RWPE2 (cell line): ENCODE data around the gene GOSR2.

Experiments used
- ATAC-seq: fragments of 200-7000 bp; cut with Tn5 transposase; 3 replicates; pipeline ENCODE4 v1.9.1; 2021; ENCODE audit warnings: low read depth
- DNase-seq: peaks from one replicate; pipeline ENCODE4 v3.0.0-alpha.2; 2020; ENCODE audit warnings: low spot score
- H3K27ac ChIP-seq: fragments of 450-650 bp; 2 replicates; pipeline ENCODE4 v1.5.1; 2017; ENCODE audit warnings: mild to moderate bottlenecking; ENCODE audit not compliant: poor library complexity, severe bottlenecking
- H3K27me3 ChIP-seq: fragments of 250-450 bp; sonication (Bioruptor Pico); 2 replicates; pipeline ENCODE4 v1.5.1; 2021; ENCODE audit warnings: mild to moderate bottlenecking, moderate library complexity; ENCODE audit not compliant: insufficient read depth, poor library complexity, severe bottlenecking
- H3K36me3 ChIP-seq: fragments of 250-450 bp; sonication (Bioruptor Pico); 2 replicates; pipeline ENCODE4 v1.5.1; 2020; ENCODE audit warnings: low read depth, mild to moderate bottlenecking, moderate library complexity
- H3K4me1 ChIP-seq: fragments of 250-450 bp; sonication (Bioruptor Pico); 2 replicates; pipeline ENCODE4 v1.5.1; 2021; ENCODE audit warnings: mild to moderate bottlenecking, moderate library complexity; ENCODE audit not compliant: insufficient read depth, poor library complexity, severe bottlenecking
- H3K4me3 ChIP-seq: fragments of 250-450 bp; sonication (Bioruptor Pico); 2 replicates; pipeline ENCODE4 v1.5.1; 2021; ENCODE audit warnings: mild to moderate bottlenecking, moderate library complexity; ENCODE audit not compliant: severe bottlenecking
- H3K9me3 ChIP-seq: fragments of 250-450 bp; sonication (Bioruptor Pico); 2 replicates; pipeline ENCODE4 v1.5.1; 2021; ENCODE audit warnings: mild to moderate bottlenecking, moderate library complexity; ENCODE audit not compliant: severe bottlenecking
- CTCF ChIP-seq: fragments of 450-650 bp; IDR thresholded peaks from one replicate; pipeline ENCODE4 v1.5.1; 2017; ENCODE audit warnings: mild to moderate bottlenecking, moderate library complexity; ENCODE audit not compliant: poor library complexity, severe bottlenecking

Gene GOSR2

GRCh38 chr17:46903762-46904672, 18.9 kb upstream of the GOSR2 start:
- H3K27ac ChIP-seq = no peak overlapping the region
- H3K36me3 ChIP-seq = no peaks in the 10 kb centered on the region
- H3K27me3 ChIP-seq = no peaks in the 10 kb centered on the region
- no peaks in the 10 kb centered on the region for H3K9me3 ChIP-seq
- ATAC-seq (no peak), DNase-seq (no peak)
- no peaks in the 10 kb centered on the region for H3K4me1 ChIP-seq
- H3K4me3 ChIP-seq = no peak overlapping the region
- TF ChIP-seq CTCF = no peak

GRCh38 chr17:46908068-46908737, 14.8 kb upstream of the GOSR2 start:
- Histone ChIP-seq H3K36me3 (no peaks in the 10 kb centered on the region), H3K4me1 (no peaks in the 10 kb centered on the region), H3K27ac (no peak overlapping the region), H3K27me3 (no peaks in the 10 kb centered on the region), H3K9me3 (no peaks in the 10 kb centered on the region), H3K4me3 (no peak overlapping the region)
- DNase-seq (no peak), ATAC-seq (no peak)
- no peak for TF ChIP-seq CTCF

- Histone ChIP-seq H3K4me1 (peaks cover under 1% of the 10 kb centered on the region), H3K4me3 (no peak overlapping the region), H3K36me3 (no peaks in the 10 kb centered on the region), H3K27ac (no peak overlapping the region), H3K27me3 (no peaks in the 10 kb centered on the region), H3K9me3 (no peaks in the 10 kb centered on the region)
- DNase-seq = no peak
- ATAC-seq = no peak
- no peak for TF ChIP-seq CTCF
Observed at GRCh38 chr17:46910179-46910927, 12.6 kb upstream of the GOSR2 start.

- Histone ChIP-seq H3K4me3 (no peak overlapping the region), H3K27ac (no peak overlapping the region), H3K9me3 (no peaks in the 10 kb centered on the region), H3K27me3 (no peaks in the 10 kb centered on the region), H3K36me3 (no peaks in the 10 kb centered on the region), H3K4me1 (peaks cover 9% of the 10 kb centered on the region)
- DNase-seq (no peak), ATAC-seq (no peak)
- TF ChIP-seq CTCF = no peak
Observed at GRCh38 chr17:46911311-46911710, 11.6 kb upstream of the GOSR2 start.
